Activated CD8-positive, alpha-beta memory T cell treated with anti-CD3 and anti-CD28 coated beads, Interleukin-2, amount 10 ng/mL, durations not matched to agents 7 days and 5 days (primary cell): ENCODE results near the gene FBN1. TPM values are rescaled to one million over a fixed set of nuclear protein-coding genes. Genes with fewer than 3 reads are reported as not detected.

ENCODE experiments used
- ATAC-seq: fragments of 150-1000 bp; cut with Tn5 transposase; one replicate; pipeline ENCODE4 v1.10.0; 2021; ENCODE audit warnings: moderate library complexity
- CTCF ChIA-PET: fragments of 350-600 bp; sonication (Branson Sonifier 250); formaldehyde crosslinking; loops from one replicate; lab custom pipeline; 2021; ENCODE audit warnings: antibody characterized with exemption; lab: Charles Lee
- DNase-seq: peaks from one replicate; pipeline ENCODE4 v3.0.0-alpha.2; 2020
- H3K27ac Mint-ChIP-seq: one replicate; pipeline ENCODE4 v1.8.0; 2021; ENCODE audit warnings: mild to moderate bottlenecking, mixed read lengths
- H3K27me3 Mint-ChIP-seq: one replicate; pipeline ENCODE4 v1.8.0; 2021; ENCODE audit warnings: mixed read lengths
- H3K36me3 Mint-ChIP-seq: one replicate; pipeline ENCODE4 v1.8.0; 2021; ENCODE audit warnings: mild to moderate bottlenecking, mixed read lengths
- H3K4me1 Mint-ChIP-seq: one replicate; pipeline ENCODE4 v1.8.0; 2021; ENCODE audit warnings: mixed read lengths
- H3K4me3 Mint-ChIP-seq: one replicate; pipeline ENCODE4 v1.8.0; 2021; ENCODE audit warnings: mild to moderate bottlenecking, moderate library complexity, mixed read lengths
- H3K9me3 Mint-ChIP-seq: one replicate; pipeline ENCODE4 v1.8.0; 2022; ENCODE audit warnings: low read depth, mixed read lengths
- total RNA-seq, 2 experiments: library from RNA; stranded (reverse); gene quantifications; one replicate each; pipeline ENCODE4 v1.2.3, GENCODE V29; 2021

The FBN1 gene
- total RNA-seq, 2 experiments from 2014 or later = 1.1 to 1.3 TPM

- H3K4me1 Mint-ChIP-seq = no peaks in the 10 kb centered on the region
- ATAC-seq (no peak), DNase-seq (no peak)
- H3K36me3 Mint-ChIP-seq = no peaks in the 10 kb centered on the region
- H3K4me3 Mint-ChIP-seq = no peak overlapping the region
- peaks cover 39% of the 10 kb centered on the region for H3K27me3 Mint-ChIP-seq
- H3K9me3 Mint-ChIP-seq = no peaks in the 10 kb centered on the region
- no peak overlapping the region for H3K27ac Mint-ChIP-seq
- CTCF ChIA-PET = interaction anchor here (0.9 kb wide), 1 partner anchor 23 kb away, joined by 3 read pairs; no protein-coding TSS in a partner anchor
These were observed 269.7 kb downstream of the FBN1 start for GRCh38 chr15:48375767-48376166.

GRCh38 chr15:48374472-48374871 is 271.0 kb downstream of the FBN1 start:
- DNase-seq (no peak), ATAC-seq (no peak)
- Mint-ChIP-seq H3K27me3 (peaks cover 37% of the 10 kb centered on the region), H3K4me3 (no peak overlapping the region), H3K9me3 (no peaks in the 10 kb centered on the region), H3K27ac (no peak overlapping the region), H3K36me3 (no peaks in the 10 kb centered on the region), H3K4me1 (no peaks in the 10 kb centered on the region)
- CTCF ChIA-PET = no interaction called here

DNA sequence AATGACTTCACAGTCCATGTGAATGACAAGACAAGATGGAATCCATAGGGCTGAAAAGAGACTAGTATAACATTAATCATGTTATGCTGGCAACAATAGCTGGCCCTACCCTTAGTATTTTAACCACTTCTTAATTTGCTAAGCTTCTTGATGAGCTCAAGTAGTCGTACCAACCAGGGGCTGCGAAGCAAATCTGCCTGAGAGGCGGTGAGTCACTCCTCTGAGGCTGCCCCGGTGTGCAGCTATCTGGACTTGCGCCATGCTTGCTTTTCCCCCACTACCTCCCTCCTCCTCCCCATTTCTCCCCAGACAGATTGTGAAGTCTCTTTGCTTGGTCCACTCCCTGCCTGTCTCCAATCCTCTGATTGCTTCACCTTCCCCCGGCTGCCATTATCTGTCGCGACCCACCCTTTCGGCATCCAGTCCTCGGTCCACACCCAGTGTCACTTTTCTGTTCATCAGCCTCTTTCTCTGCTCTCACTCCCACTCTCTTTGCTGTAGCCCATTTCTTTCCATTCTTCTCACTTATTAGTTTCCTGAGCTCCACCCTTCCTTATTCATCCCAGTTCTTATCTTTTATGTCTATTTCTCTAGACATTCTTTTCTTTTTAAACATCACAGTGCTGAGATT is 271.6 kb downstream of the FBN1 start:
- no peak for DNase-seq
- CTCF ChIA-PET = no interaction called here
- H3K27ac Mint-ChIP-seq = no peak overlapping the region
- no peaks in the 10 kb centered on the region for H3K9me3 Mint-ChIP-seq
- no peak overlapping the region for H3K4me3 Mint-ChIP-seq
- no peak for ATAC-seq
- H3K4me1 Mint-ChIP-seq = no peaks in the 10 kb centered on the region
- no peaks in the 10 kb centered on the region for H3K36me3 Mint-ChIP-seq
- H3K27me3 Mint-ChIP-seq = peaks cover 37% of the 10 kb centered on the region

- no peak overlapping the region for H3K4me3 Mint-ChIP-seq
- peaks cover 33% of the 10 kb centered on the region for H3K27me3 Mint-ChIP-seq
- H3K27ac Mint-ChIP-seq = no peak overlapping the region
- H3K36me3 Mint-ChIP-seq = no peaks in the 10 kb centered on the region
- no peak for DNase-seq
- ATAC-seq = no peak
- no peaks in the 10 kb centered on the region for H3K9me3 Mint-ChIP-seq
- no peaks in the 10 kb centered on the region for H3K4me1 Mint-ChIP-seq
- CTCF ChIA-PET = no interaction called here
These were observed 273.5 kb downstream of the FBN1 start for GRCh38 chr15:48371961-48372360.

DNA sequence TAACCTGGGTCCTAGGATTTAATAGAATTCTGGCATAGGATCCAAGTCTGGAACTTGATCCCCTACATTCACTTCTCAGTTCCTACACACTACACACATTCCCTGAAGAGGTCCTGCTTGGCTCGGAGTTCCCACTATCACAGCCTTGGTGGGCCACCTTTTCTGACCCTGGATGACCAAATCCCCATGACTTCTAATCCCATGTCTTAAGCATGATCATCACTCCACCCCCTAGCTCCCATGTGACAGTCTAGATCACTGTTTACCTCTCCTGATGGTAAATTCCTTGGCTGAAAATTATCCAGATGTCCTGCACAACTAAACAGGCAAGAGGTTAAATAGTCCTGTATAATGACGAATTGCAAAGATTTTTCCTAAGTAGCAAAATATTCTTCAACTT is 274.0 kb downstream of the FBN1 start:
- CTCF ChIA-PET = no interaction called here
- Mint-ChIP-seq H3K9me3 (no peaks in the 10 kb centered on the region), H3K4me1 (no peaks in the 10 kb centered on the region), H3K27me3 (peaks cover 37% of the 10 kb centered on the region), H3K36me3 (no peaks in the 10 kb centered on the region), H3K4me3 (no peak overlapping the region), H3K27ac (no peak overlapping the region)
- DNase-seq (no peak), ATAC-seq (no peak)

GRCh38 chr15:48370460-48370859 is 275.0 kb downstream of the FBN1 start:
- no peaks in the 10 kb centered on the region for H3K4me1 Mint-ChIP-seq
- no peak overlapping the region for H3K27ac Mint-ChIP-seq
- CTCF ChIA-PET = no interaction called here
- no peak overlapping the region for H3K4me3 Mint-ChIP-seq
- DNase-seq = no peak
- no peaks in the 10 kb centered on the region for H3K36me3 Mint-ChIP-seq
- H3K9me3 Mint-ChIP-seq = no peaks in the 10 kb centered on the region
- peaks cover 38% of the 10 kb centered on the region for H3K27me3 Mint-ChIP-seq
- no peak for ATAC-seq

GRCh38 chr15:48367483-48367882 is 278.0 kb downstream of the FBN1 start:
- ATAC-seq (no peak), DNase-seq (no peak)
- CTCF ChIA-PET = no interaction called here
- peaks cover 26% of the 10 kb centered on the region for H3K27me3 Mint-ChIP-seq
- H3K9me3 Mint-ChIP-seq = no peaks in the 10 kb centered on the region
- no peaks in the 10 kb centered on the region for H3K4me1 Mint-ChIP-seq
- no peaks in the 10 kb centered on the region for H3K36me3 Mint-ChIP-seq
- H3K27ac Mint-ChIP-seq = no peak overlapping the region
- no peak overlapping the region for H3K4me3 Mint-ChIP-seq

- CTCF ChIA-PET = interaction anchor here (1.2 kb wide), 1 partner anchor 14 kb away, joined by 4 read pairs; no protein-coding TSS in a partner anchor
- DNase-seq (no peak), ATAC-seq (no peak)
- H3K27ac Mint-ChIP-seq = no peak overlapping the region
- H3K4me3 Mint-ChIP-seq = no peak overlapping the region
- no peaks in the 10 kb centered on the region for H3K9me3 Mint-ChIP-seq
- peaks cover 26% of the 10 kb centered on the region for H3K27me3 Mint-ChIP-seq
- H3K36me3 Mint-ChIP-seq = no peaks in the 10 kb centered on the region
- no peaks in the 10 kb centered on the region for H3K4me1 Mint-ChIP-seq
These were observed 278.8 kb downstream of the FBN1 start for GRCh38 chr15:48366584-48367312.

DNA sequence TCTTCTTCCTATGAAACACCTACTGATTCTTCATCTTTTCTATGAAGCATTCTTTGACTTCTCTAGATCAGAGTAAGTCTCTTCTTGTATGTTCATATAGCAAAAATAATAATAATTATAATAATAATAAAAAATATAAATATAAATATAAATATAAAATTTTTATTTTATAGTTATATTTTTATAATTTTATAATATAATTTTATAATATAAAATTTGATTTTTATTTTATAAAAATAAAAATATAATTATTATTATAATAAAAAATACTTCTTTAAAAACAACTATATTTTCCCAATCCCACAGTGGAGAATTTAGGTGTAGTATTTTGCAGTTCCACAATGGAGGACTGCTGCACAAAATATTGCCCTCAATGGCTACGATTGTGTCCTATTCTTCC is 279.9 kb downstream of the FBN1 start:
- Mint-ChIP-seq H3K4me1 (peaks cover 3% of the 10 kb centered on the region), H3K27me3 (peaks cover 26% of the 10 kb centered on the region), H3K9me3 (no peaks in the 10 kb centered on the region), H3K27ac (no peak overlapping the region), H3K4me3 (no peak overlapping the region), H3K36me3 (no peaks in the 10 kb centered on the region)
- ATAC-seq = no peak
- CTCF ChIA-PET = interaction anchor here (1.2 kb wide), 1 partner anchor 13 kb away, joined by 4 read pairs; no protein-coding TSS in a partner anchor
- DNase-seq = no peak

DNA sequence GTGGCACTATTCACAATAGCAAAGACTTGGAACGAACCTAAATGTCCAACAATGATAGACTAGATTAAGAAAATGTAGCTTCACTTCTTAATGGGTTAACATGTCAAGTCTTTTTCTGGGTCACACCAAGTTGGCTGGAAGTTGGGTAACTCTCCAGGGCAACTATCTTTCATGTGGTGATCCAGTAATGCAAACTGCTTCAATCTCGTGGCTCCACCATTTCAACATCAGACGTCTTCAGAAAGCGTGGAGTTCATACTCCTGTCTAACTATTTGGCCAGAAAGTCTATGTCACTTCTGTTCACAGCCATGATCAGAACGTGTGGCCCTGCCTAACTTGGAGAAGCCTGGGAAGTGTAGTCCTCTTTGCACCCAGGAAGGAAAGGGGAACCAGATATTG is 282.0 kb downstream of the FBN1 start:
- no peak for ATAC-seq
- Mint-ChIP-seq H3K4me3 (no peak overlapping the region), H3K27ac (no peak overlapping the region), H3K4me1 (peaks cover 8% of the 10 kb centered on the region), H3K36me3 (no peaks in the 10 kb centered on the region), H3K9me3 (no peaks in the 10 kb centered on the region), H3K27me3 (peaks cover 24% of the 10 kb centered on the region)
- no peak for DNase-seq
- CTCF ChIA-PET = no interaction called here

DNA sequence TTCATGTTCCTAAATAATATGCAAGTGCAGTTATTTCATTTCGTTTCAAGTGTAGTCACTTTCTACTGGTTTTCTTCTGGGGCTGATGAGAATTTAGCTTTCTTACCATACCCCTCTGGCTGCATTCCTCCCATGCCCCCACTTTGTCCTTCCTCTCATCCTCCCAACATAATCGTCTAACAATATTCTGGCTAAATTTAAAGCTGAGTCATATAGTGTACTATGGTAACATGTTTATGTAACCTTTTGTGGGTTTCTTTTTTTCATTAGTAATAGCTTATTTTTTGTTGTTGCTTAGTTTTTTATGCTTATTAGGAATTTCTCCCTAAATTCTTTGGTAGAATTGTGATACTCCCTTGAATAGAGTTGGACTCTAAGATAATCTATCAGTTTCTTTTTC is 283.8 kb downstream of the FBN1 start:
- CTCF ChIA-PET = interaction anchor here (2.0 kb wide), 1 partner anchor 9 kb away, joined by 10 read pairs; no protein-coding TSS in a partner anchor

GRCh38 chr15:48360841-48361240 is 284.7 kb downstream of the FBN1 start:
- no peaks in the 10 kb centered on the region for H3K36me3 Mint-ChIP-seq
- H3K27me3 Mint-ChIP-seq = peaks cover 12% of the 10 kb centered on the region
- H3K27ac Mint-ChIP-seq = no peak overlapping the region
- ATAC-seq (no peak), DNase-seq (no peak)
- CTCF ChIA-PET = interaction anchor here (2.0 kb wide), 1 partner anchor 8 kb away, joined by 10 read pairs; no protein-coding TSS in a partner anchor
- peaks cover 12% of the 10 kb centered on the region for H3K4me1 Mint-ChIP-seq
- no peaks in the 10 kb centered on the region for H3K9me3 Mint-ChIP-seq
- no peak overlapping the region for H3K4me3 Mint-ChIP-seq

More for the DNA sequence above, 283.8 kb downstream of the FBN1 start:
- Mint-ChIP-seq H3K36me3 (no peaks in the 10 kb centered on the region), H3K4me3 (no peak overlapping the region), H3K4me1 (peaks cover 12% of the 10 kb centered on the region), H3K27me3 (peaks cover 19% of the 10 kb centered on the region), H3K27ac (no peak overlapping the region), H3K9me3 (no peaks in the 10 kb centered on the region)
- no peak for ATAC-seq
- DNase-seq = no peak
